Nasal cavity respiratory epithelium epithelial cell of viscerocranial mucosa (primary cell): ENCODE measurements around the gene CXXC5. TPM values are rescaled to one million over a fixed set of nuclear protein-coding genes. Genes with fewer than 3 reads are reported as not detected.

Experiments
- total RNA-seq: library from RNA; depleted of rRNA; stranded (reverse); fragments of >200 nt; gene quantifications from 2 replicates; pipeline ENCODE4 v1.2.3, GENCODE V29; 2014

The CXXC5 gene
- 5.1 and 19.2 TPM in 2 replicates for total RNA-seq

GRCh38 chr5:139648205-139649081 is at the start of gene CXXC5:
Gene CXXC5 (plus strand): TSS chr5:139648349. CDS start chr5:139680524, 32,175 bp downstream.

Other genes starting within 250 kb of the CXXC5 start
- gene SPATA24, start 244.3 kb upstream of the CXXC5 start, total RNA-seq, result 4.1 and 4.4 TPM in 2 replicates
- gene DNAJC18, start 208.8 kb upstream of the CXXC5 start, total RNA-seq, result 1.4 and 3.8 TPM in 2 replicates
- not detected in 2 replicates for gene ECSCR, start 185.6 kb upstream of the CXXC5 start, total RNA-seq
- gene SMIM33, start 177.3 kb upstream of the CXXC5 start, total RNA-seq, result not detected in 2 replicates
- 3.4 and 11.2 TPM in 2 replicates for gene STING1, start 165.6 kb upstream of the CXXC5 start, total RNA-seq
- 46.6 and 50.2 TPM in 2 replicates for gene UBE2D2, start 87.0 kb upstream of the CXXC5 start, total RNA-seq
- under 0.01 TPM in 2 replicates for gene PSD2, start 147.5 kb downstream of the CXXC5 start, total RNA-seq